H1 (cell line): ENCODE measurements around the gene IL32. TPM values are rescaled to one million over a fixed set of nuclear protein-coding genes. Genes with fewer than 3 reads are reported as not detected.

Experiments used
- EP300 ChIP-seq, 2 experiments: IDR thresholded peaks; 1 replicate in 1 of 2; 2 replicates in 1 of 2; pipeline ENCODE4 v1.6.1; 2011 to 2012; ENCODE audit warnings: low read depth in 2 of 2, low read length in 2 of 2, mild to moderate bottlenecking in 2 of 2, borderline replicate concordance in 1 of 2, inconsistent platforms in 1 of 2, moderate library complexity in 1 of 2
- FOSL1 ChIP-seq: IDR thresholded peaks from 2 replicates; pipeline ENCODE4 v1.6.1; 2011; ENCODE audit warnings: mild to moderate bottlenecking, low read depth, low read length, moderate library complexity; ENCODE audit not compliant: insufficient read depth
- POLR2AphosphoS5 ChIP-seq: IDR thresholded peaks from 2 replicates; pipeline ENCODE4 v1.6.1; 2011; ENCODE audit warnings: low read depth, low read length
- polyA plus RNA-seq, 7 experiments: library from polyadenylated mRNA; depleted of rRNA in 3 of 7; stranded (reverse) in 5 of 7; unstranded in 2 of 7; fragments of >200 nt in 5 of 7; fragments of 200-250 nt in 2 of 7; gene quantifications; 1 replicate in 5 of 7; 2 replicates in 1 of 7; 4 replicates in 1 of 7; pipeline versions ENCODE4 v1.2.1 to v1.2.3, GENCODE V29; 2011 to 2013; ENCODE audit warnings: missing spikeins in 2 of 7, mixed read lengths in 2 of 7
- total RNA-seq: library from RNA; stranded (reverse); fragmentation: NEBNext Ultra II Directional; extraction: Animal tissue kit (Norgen Biotek cat#: 25700); gene quantifications from 2 replicates; pipeline ENCODE4 v1.2.1, GENCODE V29; 2021
- TF ChIP-seq, protein P1 (sequence below): IDR thresholded peaks from 2 replicates; pipeline ENCODE4 v1.6.1; 2012; ENCODE audit warnings: low read length, inconsistent platforms

Gene IL32
- total and polyA plus RNA-seq, 2 of the 8 experiments (the other 6 are each of a cell fraction or from before 2014, with no cell fraction given) = 2.7 to 5.0 TPM

DNA sequence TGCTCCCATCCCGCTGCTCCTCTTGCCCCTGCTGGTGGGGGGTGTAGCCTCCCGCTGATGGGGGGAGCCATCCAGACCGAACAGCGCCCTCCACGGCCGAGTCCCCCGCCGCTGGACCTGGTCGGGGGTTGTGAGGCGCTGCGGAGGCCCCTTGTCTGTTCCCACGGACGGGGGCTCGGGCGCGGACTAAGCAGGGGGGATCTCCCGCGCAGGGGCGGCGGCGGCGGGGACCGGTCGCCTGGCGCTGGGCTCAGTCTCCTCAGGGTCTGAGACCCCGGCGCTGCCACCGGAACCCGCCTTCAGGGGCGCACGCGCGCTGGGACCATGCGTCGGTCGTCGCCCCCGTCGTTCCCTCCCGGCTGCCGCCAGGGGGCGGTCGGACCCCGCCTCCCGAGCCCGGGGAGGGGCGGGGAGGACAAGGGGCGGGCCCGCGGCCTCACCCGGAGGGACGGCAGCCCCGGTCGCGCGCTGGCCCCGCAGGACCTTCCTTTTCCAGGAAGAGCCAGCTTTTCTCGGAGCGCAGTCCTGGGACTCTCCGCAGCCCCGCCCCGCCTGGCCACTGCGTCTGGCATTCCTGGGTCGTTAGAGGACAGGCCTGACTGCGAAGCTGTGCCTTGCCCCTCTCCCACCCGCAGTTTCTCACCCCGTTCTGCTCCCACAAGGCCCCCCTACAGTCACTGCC lies 6.3 kb upstream of the IL32 start (continued):
- TF ChIP-seq EP300 (IDR thresholded peaks at IDR 0.05; ENCODE audit: borderline replicate concordance in 1 of 2, low read depth in 2 of 2, low read length in 2 of 2) = 0 out of 3 replicates have a peak, but pooled peaks of 1 of the 2 experiments have one; percentile 53
- TF ChIP-seq FOSL1 = no peak
- TF ChIP-seq POLR2AphosphoS5 = no peak
- TF ChIP-seq, protein P1, sequence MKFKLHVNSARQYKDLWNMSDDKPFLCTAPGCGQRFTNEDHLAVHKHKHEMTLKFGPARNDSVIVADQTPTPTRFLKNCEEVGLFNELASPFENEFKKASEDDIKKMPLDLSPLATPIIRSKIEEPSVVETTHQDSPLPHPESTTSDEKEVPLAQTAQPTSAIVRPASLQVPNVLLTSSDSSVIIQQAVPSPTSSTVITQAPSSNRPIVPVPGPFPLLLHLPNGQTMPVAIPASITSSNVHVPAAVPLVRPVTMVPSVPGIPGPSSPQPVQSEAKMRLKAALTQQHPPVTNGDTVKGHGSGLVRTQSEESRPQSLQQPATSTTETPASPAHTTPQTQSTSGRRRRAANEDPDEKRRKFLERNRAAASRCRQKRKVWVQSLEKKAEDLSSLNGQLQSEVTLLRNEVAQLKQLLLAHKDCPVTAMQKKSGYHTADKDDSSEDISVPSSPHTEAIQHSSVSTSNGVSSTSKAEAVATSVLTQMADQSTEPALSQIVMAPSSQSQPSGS = 0 out of 2 replicates have a peak, but pooled peaks have one; percentile 61
